ENCODE results near the gene MRO. TPM values are rescaled to one million over a fixed set of nuclear protein-coding genes. Genes with fewer than 3 reads are reported as not detected.

Gene MRO
- total and polyA plus RNA-seq, 2 of the 8 experiments (the other 6 are each of a cell fraction or from before 2014, with no cell fraction given), result 0.65 to 1.0 TPM

- Histone ChIP-seq H3K23me2 (ENCODE audit: low read depth, low read length) (no peaks in the 10 kb centered on the region), H3K79me1 (ENCODE audit: low read depth, low read length) (no peaks in the 10 kb centered on the region), H4K8ac (ENCODE audit: extremely low read depth, insufficient read depth, low read length) (no peak overlapping the region), H3K56ac (replicated peaks; ENCODE audit: insufficient read length, low read depth, low read length) (no peak overlapping the region), H2AFZ (ENCODE audit: low read length) (0 out of 2 replicates have a peak overlapping the region, but pooled peaks have one; percentile 26), H3K14ac (ENCODE audit: insufficient read length) (no peak overlapping the region), H2BK120ac (replicated peaks; ENCODE audit: low read depth, low read length) (no peak overlapping the region), H3K4ac (replicated peaks; ENCODE audit: insufficient read length, low read depth, low read length) (peak overlapping the region; percentile 21), H3K4me3 (ENCODE audit: extremely low read depth in 1 of 4, insufficient read depth in 2 of 4, low read depth in 3 of 4, low read length in 4 of 4) (no peak overlapping the region), H4K5ac (ENCODE audit: insufficient read length, low read depth, low read length) (no peak overlapping the region), H3K27ac (ENCODE audit: low read depth, low read length) (no peak overlapping the region), H3K79me2 (ENCODE audit: control insufficient read depth in 1 of 2, insufficient read depth in 2 of 2, low read length in 2 of 2) (no peaks in the 10 kb centered on the region), H2BK20ac (ENCODE audit: low read length) (no peak overlapping the region), H2AK5ac (ENCODE audit: low read depth, low read length) (no peak overlapping the region), H3K23ac (ENCODE audit: insufficient read length) (no peak overlapping the region), H3K4me1 (replicated peaks in 1 of 4; ENCODE audit: control insufficient read depth in 3 of 4, insufficient read depth in 4 of 4, low read length in 3 of 4) (peaks cover 0 to 3% (median under 1%) of the 10 kb centered on the region in 4 experiments; a peak in 3 of 7 replicates), H3K9ac (replicated peaks in 1 of 4; ENCODE audit: extremely low read depth in 1 of 4, low read depth in 3 of 4, low read length in 3 of 4) (no peak overlapping the region), H3K9me3 (ENCODE audit: insufficient read depth in 2 of 2, low read depth in 1 of 2, low read length in 1 of 2) (no peaks in the 10 kb centered on the region), H4K20me1 (replicated peaks in 1 of 2; ENCODE audit: control insufficient read depth in 1 of 2, insufficient read depth in 2 of 2, low read length in 2 of 2) (no peaks in the 10 kb centered on the region), H2BK15ac (ENCODE audit: low read length) (no peak overlapping the region), H3K4me2 (ENCODE audit: insufficient read depth in 1 of 2, low read depth in 2 of 2, low read length in 2 of 2) (no peak overlapping the region), H3K27me3 (replicated peaks in 1 of 4; ENCODE audit: control insufficient read depth in 3 of 4, extremely low read depth in 1 of 4, insufficient read depth in 3 of 4, low read length in 3 of 4) (no peaks in the 10 kb centered on the region), H4K91ac (replicated peaks; ENCODE audit: insufficient read length, low read length) (no peak overlapping the region), H3K18ac (ENCODE audit: extremely low read depth, low read length) (0 out of 2 replicates have a peak overlapping the region, but pooled peaks have one; percentile 24), H3K36me3 (ENCODE audit: control insufficient read depth in 2 of 4, insufficient read depth in 4 of 4, low read length in 3 of 4) (no peaks in the 10 kb centered on the region), H2BK5ac (ENCODE audit: low read depth, low read length) (no peak overlapping the region), H2BK12ac (ENCODE audit: low read depth, low read length) (peak overlapping the region; percentile 46; the same call in 1 of the 2 replicates)
- 85% methylated on average over 15 of the region's 15 CpGs; no CpG with 5 or more reads in 1 of the 2 experiments for WGBS, 2 experiments (ENCODE audit: extremely low coverage in 1 of 2, insufficient coverage in 1 of 2, insufficient read length in 1 of 2, insufficient replicate concordance in 2 of 2, low coverage in 1 of 2, low lambda C conversion rate in 2 of 2, missing lambda C conversion rate in 1 of 2)
- FAIRE-seq (no peak), DNase-seq (ENCODE audit: low read depth in 1 of 2, low spot score in 2 of 2) (no peak)
- POLR2A ChIA-PET (ENCODE audit: partially characterized antibody), result no interaction called here
- TF ChIP-seq TAF1 (IDR thresholded peaks at IDR 0.05; ENCODE audit: low read depth, low read length) (no peak), POLR2AphosphoS5 (IDR thresholded peaks at IDR 0.05; ENCODE audit: low read depth, low read length) (no peak), RAD21 (IDR thresholded peaks at IDR 0.05 in 1 of 2, conservative IDR thresholded peaks at IDR 0.05 in 1 of 2; ENCODE audit: low read depth in 2 of 2, low read length in 2 of 2) (0 out of 4 replicates have a peak, but pooled peaks of 1 of the 2 experiments have one; percentile 12), EP300 (IDR thresholded peaks at IDR 0.05; ENCODE audit: borderline replicate concordance in 1 of 2, low read depth in 2 of 2, low read length in 2 of 2) (no peak), CBX5 (IDR thresholded peaks at IDR 0.05; ENCODE audit: low read depth, low read length) (no peak), CHD1 (IDR thresholded peaks at IDR 0.05; ENCODE audit: low read depth, low read length) (no peak), BRCA1 (IDR thresholded peaks at IDR 0.05; ENCODE audit: low read depth, low read length) (no peak), RNF2 (IDR thresholded peaks at IDR 0.05; ENCODE audit: borderline replicate concordance, low read depth, low read length, missing control alignments, poor library complexity, severe bottlenecking) (no peak)
- CTCF ChIA-PET (ENCODE audit: partially characterized antibody), result interaction anchor here (0.7 to 2.0 kb wide), 8 partner anchors 10 to 572 kb away, joined by 3 to 11 read pairs (median 3); no protein-coding TSS in a partner anchor
Measured at GRCh38 chr18:50806208-50806616, 13.6 kb downstream of the MRO start.
